Activated naive CD4-positive, alpha-beta T cell treated with anti-CD3 and anti-CD28 coated beads, Interleukin-2, amount 10 ng/mL, durations not matched to agents 7 days and 5 days (primary cell): ENCODE data around the gene GNAS-AS1.

ENCODE experiments used
- CTCF ChIA-PET: fragments of 350-600 bp; sonication (Branson Sonifier 250); formaldehyde crosslinking; loops from one replicate; lab custom pipeline; 2021; ENCODE audit warnings: antibody characterized with exemption; lab: Charles Lee
- DNase-seq: peaks from one replicate; pipeline ENCODE4 v3.0.0-alpha.2; 2020
- H3K27ac Mint-ChIP-seq: one replicate; pipeline ENCODE4 v1.8.0; 2021; ENCODE audit warnings: mild to moderate bottlenecking, moderate library complexity, mixed read lengths
- H3K27me3 Mint-ChIP-seq: one replicate; pipeline ENCODE4 v1.8.0; 2021; ENCODE audit warnings: mild to moderate bottlenecking, mixed read lengths
- H3K36me3 Mint-ChIP-seq: one replicate; pipeline ENCODE4 v1.8.0; 2021; ENCODE audit warnings: mixed read lengths
- H3K4me1 Mint-ChIP-seq: one replicate; pipeline ENCODE4 v1.8.0; 2021; ENCODE audit warnings: mixed read lengths
- H3K4me3 Mint-ChIP-seq: one replicate; pipeline ENCODE4 v1.8.0; 2021; ENCODE audit warnings: mild to moderate bottlenecking, moderate library complexity, mixed read lengths
- H3K9me3 Mint-ChIP-seq: one replicate; pipeline ENCODE4 v1.8.0; 2021; ENCODE audit warnings: mixed read lengths

Gene GNAS-AS1

GRCh38 chr20:58850693-58851174 is at the start of gene GNAS-AS1:
Gene GNAS-AS1 (minus strand): TSS chr20:58850902.
- peak within 1 kb of the TSS; percentile 59 for H3K27ac Mint-ChIP-seq
- peaks cover 58% of the 10 kb centered on the region for H3K4me1 Mint-ChIP-seq
- DNase-seq = peak; percentile 89
- H3K36me3 Mint-ChIP-seq = no peaks in the 10 kb centered on the region
- peak within 1 kb of the TSS; percentile 78 for H3K4me3 Mint-ChIP-seq
- peaks cover 96% of the 10 kb centered on the region for H3K27me3 Mint-ChIP-seq
- CTCF ChIA-PET = interaction anchor here (1.3 to 3.8 kb wide), 2 partner anchors 24 to 201 kb away, joined by 3 to 21 read pairs; partner anchors contain the start of gene STX16
- H3K9me3 Mint-ChIP-seq = no peaks in the 10 kb centered on the region

GRCh38 chr20:58900397-58900796 is 49.7 kb upstream of the GNAS-AS1 start:
- CTCF ChIA-PET = interaction anchor here (1.4 kb wide), 1 partner anchor 556 kb away, joined by 4 read pairs; no protein-coding TSS in a partner anchor
- H3K4me1 Mint-ChIP-seq = peaks cover 60% of the 10 kb centered on the region
- H3K9me3 Mint-ChIP-seq = no peaks in the 10 kb centered on the region
- H3K36me3 Mint-ChIP-seq = peaks cover 75% of the 10 kb centered on the region
- no peak overlapping the region for H3K27ac Mint-ChIP-seq
- H3K27me3 Mint-ChIP-seq = no peaks in the 10 kb centered on the region
- H3K4me3 Mint-ChIP-seq = no peak overlapping the region
- DNase-seq = no peak

- DNase-seq = no peak
- CTCF ChIA-PET = no interaction called here
- H3K4me3 Mint-ChIP-seq = no peak overlapping the region
- no peak overlapping the region for H3K27ac Mint-ChIP-seq
- no peaks in the 10 kb centered on the region for H3K27me3 Mint-ChIP-seq
- no peaks in the 10 kb centered on the region for H3K9me3 Mint-ChIP-seq
- peaks cover 74% of the 10 kb centered on the region for H3K36me3 Mint-ChIP-seq
- peaks cover 62% of the 10 kb centered on the region for H3K4me1 Mint-ChIP-seq
Measured at GRCh38 chr20:58899512-58899911, 48.8 kb upstream of the GNAS-AS1 start.

GRCh38 chr20:58898629-58899408 is 48.1 kb upstream of the GNAS-AS1 start:
- H3K4me1 Mint-ChIP-seq = peaks cover 67% of the 10 kb centered on the region
- H3K36me3 Mint-ChIP-seq = peaks cover 74% of the 10 kb centered on the region
- DNase-seq = no peak
- H3K27me3 Mint-ChIP-seq = no peaks in the 10 kb centered on the region
- H3K27ac Mint-ChIP-seq = no peak overlapping the region
- no peak overlapping the region for H3K4me3 Mint-ChIP-seq
- no peaks in the 10 kb centered on the region for H3K9me3 Mint-ChIP-seq
- CTCF ChIA-PET = no interaction called here

- no peaks in the 10 kb centered on the region for H3K9me3 Mint-ChIP-seq
- peaks cover 73% of the 10 kb centered on the region for H3K36me3 Mint-ChIP-seq
- peaks cover 65% of the 10 kb centered on the region for H3K4me1 Mint-ChIP-seq
- peak overlapping the region; percentile 74 for H3K27ac Mint-ChIP-seq
- CTCF ChIA-PET = interaction anchor here (1.1 kb wide), 1 partner anchor 27 kb away, joined by 3 read pairs; no protein-coding TSS in a partner anchor
- H3K27me3 Mint-ChIP-seq = no peaks in the 10 kb centered on the region
- no peak overlapping the region for H3K4me3 Mint-ChIP-seq
- DNase-seq = no peak
Measured at GRCh38 chr20:58897488-58897887, 46.8 kb upstream of the GNAS-AS1 start.

GRCh38 chr20:58896820-58897219 is 46.1 kb upstream of the GNAS-AS1 start:
- H3K9me3 Mint-ChIP-seq = no peaks in the 10 kb centered on the region
- no peak for DNase-seq
- peak overlapping the region; percentile 63 for H3K27ac Mint-ChIP-seq
- no peak overlapping the region for H3K4me3 Mint-ChIP-seq
- peaks cover 69% of the 10 kb centered on the region for H3K36me3 Mint-ChIP-seq
- peaks cover 61% of the 10 kb centered on the region for H3K4me1 Mint-ChIP-seq
- CTCF ChIA-PET = interaction anchor here (0.7 to 1.1 kb wide), 2 partner anchors 11 to 27 kb away, joined by 3 read pairs; no protein-coding TSS in a partner anchor
- peaks cover 4% of the 10 kb centered on the region for H3K27me3 Mint-ChIP-seq

- peak overlapping the region; percentile 80 for H3K4me3 Mint-ChIP-seq
- peaks cover 59% of the 10 kb centered on the region for H3K4me1 Mint-ChIP-seq
- H3K27me3 Mint-ChIP-seq = peaks cover 5% of the 10 kb centered on the region
- peaks cover 62% of the 10 kb centered on the region for H3K36me3 Mint-ChIP-seq
- no peak for DNase-seq
- no peaks in the 10 kb centered on the region for H3K9me3 Mint-ChIP-seq
- H3K27ac Mint-ChIP-seq = peak overlapping the region; percentile 83
- CTCF ChIA-PET = no interaction called here
Measured at GRCh38 chr20:58895448-58896180, 44.9 kb upstream of the GNAS-AS1 start.

GRCh38 chr20:58894652-58895447 is 44.1 kb upstream of the GNAS-AS1 start:
- no peak for DNase-seq
- Mint-ChIP-seq H3K27ac (peak overlapping the region; percentile 83), H3K9me3 (no peaks in the 10 kb centered on the region), H3K36me3 (peaks cover 54% of the 10 kb centered on the region), H3K4me3 (peak overlapping the region; percentile 80), H3K27me3 (peaks cover 5% of the 10 kb centered on the region), H3K4me1 (peaks cover 56% of the 10 kb centered on the region)
- CTCF ChIA-PET = no interaction called here

GRCh38 chr20:58893355-58894120 is 42.8 kb upstream of the GNAS-AS1 start:
- peak overlapping the region; percentile 80 for H3K4me3 Mint-ChIP-seq
- H3K4me1 Mint-ChIP-seq = peaks cover 49% of the 10 kb centered on the region
- CTCF ChIA-PET = no interaction called here
- peak overlapping the region; percentile 99 for H3K27ac Mint-ChIP-seq
- peak; percentile 37 for DNase-seq
- peaks cover 44% of the 10 kb centered on the region for H3K36me3 Mint-ChIP-seq
- H3K27me3 Mint-ChIP-seq = peaks cover 5% of the 10 kb centered on the region
- H3K9me3 Mint-ChIP-seq = no peaks in the 10 kb centered on the region

- Mint-ChIP-seq H3K27ac (peak overlapping the region; percentile 99), H3K4me3 (peak overlapping the region; percentile 97), H3K36me3 (peaks cover 40% of the 10 kb centered on the region), H3K9me3 (no peaks in the 10 kb centered on the region), H3K27me3 (peaks cover 5% of the 10 kb centered on the region), H3K4me1 (peaks cover 48% of the 10 kb centered on the region)
- CTCF ChIA-PET = no interaction called here
- DNase-seq = no peak
Measured at GRCh38 chr20:58892932-58893224, 42.2 kb upstream of the GNAS-AS1 start.

GRCh38 chr20:58892141-58892931 is 41.6 kb upstream of the GNAS-AS1 start:
- H3K9me3 Mint-ChIP-seq = no peaks in the 10 kb centered on the region
- peak overlapping the region; percentile 97 for H3K4me3 Mint-ChIP-seq
- H3K27me3 Mint-ChIP-seq = peaks cover 5% of the 10 kb centered on the region
- CTCF ChIA-PET = no interaction called here
- H3K36me3 Mint-ChIP-seq = peaks cover 37% of the 10 kb centered on the region
- H3K27ac Mint-ChIP-seq = peak overlapping the region; percentile 99
- H3K4me1 Mint-ChIP-seq = peaks cover 49% of the 10 kb centered on the region
- peak; percentile 85 for DNase-seq

GRCh38 chr20:58891718-58892140 is 41.0 kb upstream of the GNAS-AS1 start:
- Mint-ChIP-seq H3K36me3 (peaks cover 31% of the 10 kb centered on the region), H3K4me1 (peaks cover 51% of the 10 kb centered on the region), H3K27ac (peak overlapping the region; percentile 99), H3K27me3 (peaks cover 5% of the 10 kb centered on the region), H3K4me3 (peak overlapping the region; percentile 97), H3K9me3 (no peaks in the 10 kb centered on the region)
- peak; percentile 54 for DNase-seq
- CTCF ChIA-PET = no interaction called here
